Heart right ventricle (tissue), 16 donors: Measurements from ENCODE around the gene ADAMTS17. TPM values are rescaled to one million over a fixed set of nuclear protein-coding genes. Genes with fewer than 3 reads are reported as not detected.

ENCODE experiments used
- ATAC-seq, 8 donors: fragments of 200-7000 bp; cut with Tn5 transposase; one replicate each; pipeline ENCODE4 v1.9.1; 2020; ENCODE audit warnings: mild to moderate bottlenecking in 8 of 8, moderate library complexity in 8 of 8, moderate number of reproducible peaks in 1 of 8
- DNase-seq, 2 donors: peaks; one replicate each; pipeline ENCODE4 v3.0.0-alpha.2; 2020
- H3K27ac ChIP-seq, 10 donors: fragments of 200-600 bp; sonication (generic) in 2 of 10; one replicate each; pipeline versions ENCODE4 v1.5.0 to v1.8.0; 2020 to 2022; ENCODE audit warnings: mild to moderate bottlenecking in 3 of 10
- H3K27me3 ChIP-seq, 7 donors: fragments of 200-600 bp; one replicate each; pipeline ENCODE4 v1.8.0; 2021 to 2022; ENCODE audit warnings: mild to moderate bottlenecking in 2 of 7
- H3K36me3 ChIP-seq, 9 donors: fragments of 200-600 bp; sonication (generic) in 1 of 9; one replicate each; pipeline versions ENCODE4 v1.5.0 to v1.8.0; 2020 to 2022; ENCODE audit warnings: mild to moderate bottlenecking in 2 of 9
- H3K4me1 ChIP-seq, 9 donors: fragments of 200-600 bp; sonication (generic) in 1 of 9; one replicate each; pipeline versions ENCODE4 v1.5.0 to v1.8.0; 2020 to 2022; ENCODE audit warnings: mild to moderate bottlenecking in 4 of 9
- H3K4me3 ChIP-seq, 10 donors: fragments of 200-600 bp; sonication (generic) in 2 of 10; one replicate each; pipeline versions ENCODE4 v1.5.0 to v1.8.0; 2020 to 2022; ENCODE audit warnings: mild to moderate bottlenecking in 7 of 10, moderate library complexity in 2 of 10
- H3K9me3 ChIP-seq, 11 donors: fragments of 200-600 bp in 10 of 11; sonication (generic) in 2 of 11; one replicate each; pipeline versions ENCODE4 v1.5.0 to v1.8.0; 2013 to 2022; ENCODE audit warnings: mild to moderate bottlenecking in 2 of 11, control low read depth in 1 of 11, moderate library complexity in 1 of 11
- CTCF ChIP-seq, 9 donors: fragments of 200-600 bp; sonication (generic) in 2 of 9; IDR thresholded peaks; one replicate each; pipeline versions ENCODE4 v1.5.0 to v1.8.0; 2021 to 2022; ENCODE audit warnings: antibody characterized with exemption in 9 of 9, mild to moderate bottlenecking in 5 of 9, moderate library complexity in 1 of 9
- WGBS, 2 donors: extraction: QIAGEN DNeasy Blood & Tissue Kit; methylation state at CpG; one replicate each; pipeline ENCODE4 v1.1.7; 2013; ENCODE audit warnings: inconsistent platforms in 1 of 2; 5-methylcytosine and 5-hydroxymethylcytosine counted together
- intact Hi-C, 10 donors: fragments of 100-400 bp; cut with DNase I; formaldehyde crosslinking; loops; one replicate each; pipeline versions ENCODE4 v1.11.1 to v1.14.2; 2022
- polyA plus RNA-seq, 2 donors: library from polyadenylated mRNA; stranded (reverse); fragments of 200-250 nt; gene quantifications; one replicate each; pipeline ENCODE4 v1.2.3, GENCODE V29; 2013
- total RNA-seq, 10 donors: library from RNA; stranded (reverse); fragmentation: NEBNext Ultra II Directional in 3 of 10; extraction: Animal tissue kit (Norgen Biotek cat#: 25700) in 3 of 10; gene quantifications; one replicate each; pipeline versions ENCODE4 v1.2.1 to v1.2.4, GENCODE V29; 2021 to 2023
- donor health status: Arrhythmogenic right ventricular cardiomyopathy.
- donor health status: ischemic (EF 13 %, LVEDD 7.1; RV severe dilation, severe dysfunction).
- donor health status: healthy with polysubstance abuse.
- donor health status: DM: no; HTN: yes; CAD: no.
- donor health status: DM: no; HTN: no; CAD: no.
- donor health status: ischemic (EF 25% LVEDD 6.9; RV normal size, moderate dysfunction).
- donor health status: ischemic (EF 25% LVEDD 5.7; RV mildly dilated, moderate dysfunction).
- donor health status: healthy.
- donor health status: DM: yes; HTN: yes; CAD: no.
- donor health status: Ischemic cardiomyopathy.
- donor health status: ischemic (EF 35%, LVEDD 5.7; RV mildly dilated, moderate dysfunction).
- donor health status: nonischemic (EF 11% LVEDD 7.7; RV severe dilation, severe dysfunction).
- donor health status: DM: yes; HTN: yes; CAD: no.
- donor health status: PGD.
- donor health status: ischemic (EF 29% LVEDD 5.4; RV normal size, mild dysfunction).
- donor health status: nonischemic (EF 23%, LVEDD 6.1; RV moderate dilation, normal function).

Gene ADAMTS17
- total and polyA plus RNA-seq, 12 donors, result 0.47 to 5.0 (median 1.2) TPM

- WGBS, 2 donors, result 93 to 96% methylated on average over 8 of the region's 8 CpGs
- ATAC-seq, result peak in 1 of 8 donors; percentile 32
- intact Hi-C loops, result loop anchor here in 9 of 10 donors (10.0 kb wide), 4 partner anchors 145 to 365 kb away; no protein-coding TSS in a partner anchor
- Histone ChIP-seq H3K9me3 (no peaks in the 10 kb centered on the region), H3K27me3 (no peaks in the 10 kb centered on the region), H3K36me3 (no peaks in the 10 kb centered on the region), H3K27ac (no peak overlapping the region), H3K4me3 (no peak overlapping the region), H3K4me1 (no peaks in the 10 kb centered on the region)
- TF ChIP-seq CTCF (IDR thresholded peaks at IDR 0.05), result no peak
- no peak for DNase-seq
These were observed 372.4 kb downstream of the ADAMTS17 start for GRCh38 chr15:99969261-99969920.

GRCh38 chr15:99967841-99968371 lies 373.9 kb downstream of the ADAMTS17 start:
- WGBS, 2 donors, result 69 to 71% methylated on average over 11 of the region's 11 CpGs
- Histone ChIP-seq H3K27ac (no peak overlapping the region), H3K36me3 (no peaks in the 10 kb centered on the region), H3K9me3 (no peaks in the 10 kb centered on the region), H3K27me3 (no peaks in the 10 kb centered on the region), H3K4me3 (no peak overlapping the region), H3K4me1 (no peaks in the 10 kb centered on the region)
- ATAC-seq (peak in 3 of 8 donors; percentile 62 to 74 (median 64)), DNase-seq (no peak)
- intact Hi-C loops, result loop anchor here in 9 of 10 donors (10.0 kb wide), 4 partner anchors 147 to 367 kb away; no protein-coding TSS in a partner anchor
- TF ChIP-seq CTCF (IDR thresholded peaks at IDR 0.05), result no peak

- Histone ChIP-seq H3K4me3 (no peak overlapping the region), H3K4me1 (no peaks in the 10 kb centered on the region), H3K27me3 (no peaks in the 10 kb centered on the region), H3K9me3 (no peaks in the 10 kb centered on the region), H3K36me3 (no peaks in the 10 kb centered on the region), H3K27ac (no peak overlapping the region)
- ATAC-seq (no peak), DNase-seq (no peak)
- intact Hi-C loops, result loop anchor here in 9 of 10 donors (10.0 kb wide), 4 partner anchors 148 to 368 kb away; no protein-coding TSS in a partner anchor
- WGBS, 2 donors, result 88 to 89% methylated on average over 3 of the region's 3 CpGs
- TF ChIP-seq CTCF (IDR thresholded peaks at IDR 0.05), result no peak
These were observed 375.0 kb downstream of the ADAMTS17 start for GRCh38 chr15:99966815-99967214.

- no peaks in the 10 kb centered on the region for H3K4me1 ChIP-seq
- no peak overlapping the region for H3K27ac ChIP-seq
- 97 to 98% methylated on average over 7 of the region's 7 CpGs for WGBS, 2 donors
- ATAC-seq (no peak), DNase-seq (no peak)
- H3K36me3 ChIP-seq, result no peaks in the 10 kb centered on the region
- no peaks in the 10 kb centered on the region for H3K9me3 ChIP-seq
- H3K4me3 ChIP-seq, result no peak overlapping the region
- no peak for TF ChIP-seq CTCF (IDR thresholded peaks at IDR 0.05)
- peaks cover 0 to 7% (median 0%) of the 10 kb centered on the region in 7 donors for H3K27me3 ChIP-seq
- intact Hi-C loops, result loop anchor here in 9 of 10 donors (10.0 kb wide), 4 partner anchors 149 to 369 kb away; no protein-coding TSS in a partner anchor
These were observed 376.4 kb downstream of the ADAMTS17 start for GRCh38 chr15:99965376-99965775.
